Ectodermal cell (in vitro differentiated cells): ENCODE results near the gene MYO9B.

Source experiments
- H3K27ac ChIP-seq: 2 replicates; pipeline ENCODE4 v1.7.0; 2013; ENCODE audit warnings: mild to moderate bottlenecking, low read depth, low read length; ENCODE audit not compliant: insufficient read depth, poor library complexity, severe bottlenecking
- H3K27me3 ChIP-seq: 2 replicates; pipeline ENCODE4 v1.7.0; 2013; ENCODE audit warnings: mild to moderate bottlenecking, low read length; ENCODE audit not compliant: insufficient read depth, control insufficient read depth, poor library complexity, severe bottlenecking
- H3K36me3 ChIP-seq: one replicate; pipeline ENCODE4 v1.7.0; 2013; ENCODE audit warnings: low read length; ENCODE audit not compliant: control insufficient read depth, insufficient read depth
- H3K4me1 ChIP-seq: one replicate; pipeline ENCODE4 v1.7.0; 2013; ENCODE audit warnings: low read length; ENCODE audit not compliant: control insufficient read depth, insufficient read depth
- H3K4me3 ChIP-seq: 2 replicates; pipeline ENCODE4 v1.7.0; 2013; ENCODE audit warnings: low read depth, low read length, control low read depth; ENCODE audit not compliant: insufficient read depth
- H3K9me3 ChIP-seq: 2 replicates; pipeline ENCODE4 v1.7.0; 2013; ENCODE audit warnings: mild to moderate bottlenecking, low read length, moderate library complexity; ENCODE audit not compliant: control insufficient read depth
- WGBS, 2 experiments: methylation state at CpG; one replicate each; pipeline ENCODE4 v1.1.7; 2013; ENCODE audit warnings: missing lambda C conversion rate in 2 of 2; 5-methylcytosine and 5-hydroxymethylcytosine counted together

MYO9B gene

GRCh38 chr19:17077447-17078028, 2.0 kb downstream of the MYO9B start:
- H3K27me3 ChIP-seq: no peaks in the 10 kb centered on the region
- H3K4me3 ChIP-seq: no peak overlapping the region
- H3K4me1 ChIP-seq: peaks cover 34% of the 10 kb centered on the region
- no peaks in the 10 kb centered on the region for H3K9me3 ChIP-seq
- 93 to 94% methylated on average over 17 of the region's 17 CpGs for WGBS, 2 experiments
- no peak overlapping the region for H3K27ac ChIP-seq
- H3K36me3 ChIP-seq: no peaks in the 10 kb centered on the region

GRCh38 chr19:17078036-17078919, 2.7 kb downstream of the MYO9B start:
- WGBS, 2 experiments: 91 to 92% methylated on average over 19 of the region's 19 CpGs
- Histone ChIP-seq H3K27ac (no peak overlapping the region), H3K9me3 (no peaks in the 10 kb centered on the region), H3K4me1 (peaks cover 33% of the 10 kb centered on the region), H3K27me3 (no peaks in the 10 kb centered on the region), H3K36me3 (no peaks in the 10 kb centered on the region), H3K4me3 (no peak overlapping the region)

DNA sequence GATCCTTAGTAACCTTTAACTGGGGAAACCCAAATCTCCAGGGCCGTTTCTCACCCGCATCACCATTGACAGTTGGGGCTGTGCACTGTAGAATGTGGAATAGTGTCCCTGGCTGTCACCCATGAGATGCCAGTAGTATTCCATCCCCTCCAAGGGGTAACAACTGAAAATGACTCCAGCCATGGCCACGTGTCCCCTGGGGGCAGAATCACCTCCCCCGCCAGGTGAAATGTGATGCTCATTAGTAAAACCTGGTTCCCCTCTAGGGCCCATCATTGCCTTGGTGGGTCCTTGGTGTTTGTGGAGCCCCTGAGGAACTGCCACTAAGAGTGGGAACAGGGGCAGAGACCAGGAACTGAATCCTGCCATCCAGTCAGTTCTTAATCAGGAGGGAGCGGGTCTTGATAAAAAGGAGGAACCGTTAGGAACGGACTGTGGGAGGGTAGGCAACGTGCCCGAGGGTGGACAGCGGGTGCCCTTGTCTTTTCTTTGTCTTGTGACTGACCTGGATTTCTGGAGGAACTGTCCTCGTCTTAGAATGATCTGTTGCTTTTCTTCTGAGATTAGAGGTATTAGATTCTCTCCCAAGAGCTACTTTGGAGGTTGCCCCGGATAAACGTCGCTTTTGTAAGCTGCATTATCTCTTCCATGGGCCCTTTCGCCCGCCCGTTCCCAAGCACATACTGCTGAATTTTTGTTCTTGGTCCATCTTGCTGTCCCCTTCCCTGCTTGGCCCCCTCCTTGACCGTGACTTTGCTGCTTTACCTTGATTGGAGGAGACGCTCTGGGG, 3.5 kb downstream of the MYO9B start:
- Histone ChIP-seq H3K4me1 (peaks cover 25% of the 10 kb centered on the region), H3K9me3 (no peaks in the 10 kb centered on the region), H3K36me3 (no peaks in the 10 kb centered on the region), H3K4me3 (no peak overlapping the region), H3K27me3 (no peaks in the 10 kb centered on the region), H3K27ac (peak overlapping the region; percentile 56)
- 74 to 76% methylated on average over 19 of the region's 19 CpGs for WGBS, 2 experiments

- no peaks in the 10 kb centered on the region for H3K27me3 ChIP-seq
- H3K9me3 ChIP-seq: no peaks in the 10 kb centered on the region
- H3K36me3 ChIP-seq: no peaks in the 10 kb centered on the region
- no peak overlapping the region for H3K4me3 ChIP-seq
- WGBS, 2 experiments: 49 to 50% methylated on average over 28 of the region's 28 CpGs
- H3K4me1 ChIP-seq: peaks cover 21% of the 10 kb centered on the region
- H3K27ac ChIP-seq: peak overlapping the region; percentile 56
Observed at GRCh38 chr19:17079710-17080439, 4.3 kb downstream of the MYO9B start.

DNA sequence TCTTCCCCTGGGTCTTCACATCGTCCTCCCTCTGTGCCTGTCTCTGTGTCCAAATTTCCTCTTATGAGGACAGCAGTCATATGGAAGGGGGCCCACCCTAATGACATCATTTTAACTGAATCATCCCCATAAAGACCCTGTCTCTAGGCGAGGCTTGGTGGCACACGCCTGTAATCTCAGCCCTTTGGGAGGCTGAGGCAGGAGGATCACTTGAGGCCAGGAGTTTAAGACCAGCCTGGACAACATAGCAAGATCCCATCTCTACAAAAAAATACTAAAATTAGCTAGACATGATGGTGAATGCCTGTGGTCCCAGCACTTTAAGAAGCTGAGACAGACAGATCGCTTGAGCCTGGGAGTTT, 4.8 kb downstream of the MYO9B start:
- no peak overlapping the region for H3K27ac ChIP-seq
- 88 to 93% methylated on average over 4 of the region's 4 CpGs for WGBS, 2 experiments
- peaks cover 21% of the 10 kb centered on the region for H3K4me1 ChIP-seq
- no peaks in the 10 kb centered on the region for H3K36me3 ChIP-seq
- H3K27me3 ChIP-seq: no peaks in the 10 kb centered on the region
- no peak overlapping the region for H3K4me3 ChIP-seq
- H3K9me3 ChIP-seq: no peaks in the 10 kb centered on the region

GRCh38 chr19:17081672-17082630, 6.4 kb downstream of the MYO9B start:
- Histone ChIP-seq H3K4me3 (no peak overlapping the region), H3K4me1 (peaks cover 16% of the 10 kb centered on the region), H3K36me3 (no peaks in the 10 kb centered on the region), H3K27me3 (no peaks in the 10 kb centered on the region), H3K9me3 (no peaks in the 10 kb centered on the region), H3K27ac (no peak overlapping the region)
- WGBS, 2 experiments: 90 to 92% methylated on average over 20 of the region's 20 CpGs

DNA sequence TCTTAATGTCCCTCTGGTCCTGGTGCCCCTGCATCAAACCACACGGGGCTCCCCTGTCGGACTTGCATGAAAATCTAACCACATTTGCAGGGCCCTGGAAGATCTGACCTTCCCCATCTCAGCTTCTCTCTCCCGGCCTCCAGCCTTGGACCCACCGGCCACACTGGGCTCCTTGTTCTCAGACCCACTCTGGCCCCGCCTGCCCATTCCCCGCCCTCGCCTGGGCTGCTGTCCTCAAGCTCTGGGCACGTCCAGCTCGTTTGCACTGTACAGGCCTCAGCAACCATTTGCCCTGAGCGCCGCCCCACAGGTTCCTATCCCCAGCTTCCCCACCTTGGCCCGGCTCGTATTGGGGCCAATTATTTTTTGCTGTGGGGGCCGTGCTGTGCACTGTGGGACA, 10.5 kb downstream of the MYO9B start:
- 92 to 95% methylated on average over 14 of the region's 14 CpGs for WGBS, 2 experiments
- H3K9me3 ChIP-seq: no peaks in the 10 kb centered on the region
- H3K27me3 ChIP-seq: no peaks in the 10 kb centered on the region
- H3K4me3 ChIP-seq: no peak overlapping the region
- no peak overlapping the region for H3K27ac ChIP-seq
- no peaks in the 10 kb centered on the region for H3K4me1 ChIP-seq
- H3K36me3 ChIP-seq: no peaks in the 10 kb centered on the region

DNA sequence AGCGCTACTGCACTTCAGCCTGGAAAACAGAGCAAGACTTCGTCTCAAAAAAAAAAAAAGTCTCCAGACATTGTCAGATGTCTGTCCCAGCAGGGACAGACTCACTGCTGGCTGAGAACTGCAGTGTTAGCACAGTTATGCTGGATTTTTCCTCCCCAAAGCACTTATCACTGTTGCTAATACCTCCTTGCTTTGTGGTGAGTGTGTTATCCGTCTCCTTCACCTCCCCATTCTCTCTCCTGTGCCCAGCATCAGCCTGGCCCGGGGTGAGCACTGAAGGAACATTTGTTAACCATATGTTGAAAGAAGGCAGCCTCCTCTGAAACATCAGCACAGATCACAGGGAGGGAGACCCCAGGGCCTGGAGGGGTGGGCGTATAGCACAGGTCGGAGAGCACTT, 11.3 kb downstream of the MYO9B start:
- H3K36me3 ChIP-seq: no peaks in the 10 kb centered on the region
- no peaks in the 10 kb centered on the region for H3K9me3 ChIP-seq
- peaks cover 3% of the 10 kb centered on the region for H3K4me1 ChIP-seq
- no peak overlapping the region for H3K4me3 ChIP-seq
- H3K27me3 ChIP-seq: no peaks in the 10 kb centered on the region
- no peak overlapping the region for H3K27ac ChIP-seq
- WGBS, 2 experiments: 90 to 91% methylated on average over 6 of the region's 6 CpGs

DNA sequence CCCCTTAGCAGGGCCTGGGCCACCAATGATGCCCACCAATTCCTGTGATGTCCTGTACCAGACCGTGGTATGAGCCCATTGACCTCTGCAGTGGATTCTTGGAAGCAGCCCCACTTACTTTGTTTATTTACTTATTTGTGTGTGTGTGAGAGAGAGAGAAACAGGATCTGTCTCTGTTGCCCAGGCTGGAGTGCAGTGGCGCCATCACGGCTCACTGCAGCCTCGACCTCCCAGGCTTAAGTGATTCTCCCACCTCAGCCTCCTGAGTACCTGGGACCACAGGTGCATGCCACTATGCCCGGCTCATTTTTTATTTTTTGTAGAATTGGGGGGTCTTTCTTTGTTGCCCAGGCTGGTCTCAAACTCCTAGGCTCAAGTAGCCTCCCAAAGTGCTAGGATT, 13.0 kb downstream of the MYO9B start:
- H3K9me3 ChIP-seq: no peaks in the 10 kb centered on the region
- no peaks in the 10 kb centered on the region for H3K27me3 ChIP-seq
- no peak overlapping the region for H3K4me3 ChIP-seq
- no peak overlapping the region for H3K27ac ChIP-seq
- WGBS, 2 experiments: 96 to 98% methylated on average over 5 of the region's 5 CpGs
- H3K36me3 ChIP-seq: no peaks in the 10 kb centered on the region
- H3K4me1 ChIP-seq: peaks cover 7% of the 10 kb centered on the region
